ENCODE results near the gene PMFBP1. TPM values are rescaled to one million over a fixed set of nuclear protein-coding genes. Genes with fewer than 3 reads are reported as not detected.

The PMFBP1 gene
- total RNA-seq, 2 experiments from 2014 or later, result 0.17 to 0.24 TPM

GRCh38 chr16:72125635-72126428 is 46.1 kb downstream of the PMFBP1 start:
- intact Hi-C loops (cut with micrococcal nuclease), result loop anchor here (1.0 to 10.0 kb wide), 6 partner anchors 121 to 1831 kb away; no protein-coding TSS in a partner anchor
- CTCF ChIA-PET, result interaction anchor here (0.6 to 1.8 kb wide), 15 partner anchors 12 to 1831 kb away, joined by 3 to 19 read pairs (median 4); no protein-coding TSS in a partner anchor
- Mint-ChIP-seq H3K4me1 (ENCODE audit: low read depth) (no peaks in the 10 kb centered on the region), H3K27ac (no peak overlapping the region), H3K27me3 (ENCODE audit: low read depth) (no peaks in the 10 kb centered on the region), H3K36me3 (ENCODE audit: low read depth) (no peaks in the 10 kb centered on the region), H3K9me3 (no peaks in the 10 kb centered on the region), H3K4me3 (no peak overlapping the region)
- no peak for DNase-seq

GRCh38 chr16:72124761-72125634 is 47.0 kb downstream of the PMFBP1 start:
- H3K4me3 Mint-ChIP-seq, result no peak overlapping the region
- CTCF ChIA-PET, result interaction anchor here (0.6 to 1.8 kb wide), 21 partner anchors 11 to 1838 kb away, joined by 3 to 19 read pairs (median 3); no protein-coding TSS in a partner anchor
- H3K27ac Mint-ChIP-seq, result no peak overlapping the region
- no peaks in the 10 kb centered on the region for H3K9me3 Mint-ChIP-seq
- H3K36me3 Mint-ChIP-seq (ENCODE audit: low read depth), result no peaks in the 10 kb centered on the region
- DNase-seq, result peak; percentile 80
- no peaks in the 10 kb centered on the region for H3K4me1 Mint-ChIP-seq (ENCODE audit: low read depth)
- H3K27me3 Mint-ChIP-seq (ENCODE audit: low read depth), result no peaks in the 10 kb centered on the region
- intact Hi-C loops (cut with micrococcal nuclease), result loop anchor here (1.0 to 10.0 kb wide), 6 partner anchors 122 to 1832 kb away; no protein-coding TSS in a partner anchor

GRCh38 chr16:72124148-72124547 is 47.8 kb downstream of the PMFBP1 start:
- Mint-ChIP-seq H3K27me3 (ENCODE audit: low read depth) (no peaks in the 10 kb centered on the region), H3K4me1 (ENCODE audit: low read depth) (no peaks in the 10 kb centered on the region), H3K4me3 (no peak overlapping the region), H3K9me3 (no peaks in the 10 kb centered on the region), H3K27ac (no peak overlapping the region), H3K36me3 (ENCODE audit: low read depth) (no peaks in the 10 kb centered on the region)
- CTCF ChIA-PET, result interaction anchor here (0.6 to 1.8 kb wide), 15 partner anchors 10 to 1839 kb away, joined by 3 to 19 read pairs (median 4); no protein-coding TSS in a partner anchor
- no peak for DNase-seq
- intact Hi-C loops (cut with micrococcal nuclease), result loop anchor here (2.0 to 10.0 kb wide), 3 partner anchors 281 to 1833 kb away; no protein-coding TSS in a partner anchor

- Mint-ChIP-seq H3K27ac (no peak overlapping the region), H3K4me1 (ENCODE audit: low read depth) (no peaks in the 10 kb centered on the region), H3K27me3 (ENCODE audit: low read depth) (no peaks in the 10 kb centered on the region), H3K9me3 (no peaks in the 10 kb centered on the region), H3K4me3 (no peak overlapping the region), H3K36me3 (ENCODE audit: low read depth) (no peaks in the 10 kb centered on the region)
- DNase-seq, result no peak
- intact Hi-C loops (cut with micrococcal nuclease), result loop anchor here (10.0 kb wide), 2 partner anchors 281 to 711 kb away; no protein-coding TSS in a partner anchor
- CTCF ChIA-PET, result interaction anchor here (0.6 to 1.0 kb wide), 2 partner anchors 19 to 869 kb away, joined by 3 to 9 read pairs; no protein-coding TSS in a partner anchor
Observed at GRCh38 chr16:72123426-72123825, 48.5 kb downstream of the PMFBP1 start.

GRCh38 chr16:72122916-72123315 is 49.0 kb downstream of the PMFBP1 start:
- H3K9me3 Mint-ChIP-seq, result no peaks in the 10 kb centered on the region
- no peaks in the 10 kb centered on the region for H3K27me3 Mint-ChIP-seq (ENCODE audit: low read depth)
- no peak overlapping the region for H3K4me3 Mint-ChIP-seq
- DNase-seq, result no peak
- no peak overlapping the region for H3K27ac Mint-ChIP-seq
- H3K4me1 Mint-ChIP-seq (ENCODE audit: low read depth), result no peaks in the 10 kb centered on the region
- intact Hi-C loops (cut with micrococcal nuclease), result loop anchor here (10.0 kb wide), 2 partner anchors 282 to 712 kb away; no protein-coding TSS in a partner anchor
- H3K36me3 Mint-ChIP-seq (ENCODE audit: low read depth), result no peaks in the 10 kb centered on the region
- CTCF ChIA-PET, result interaction anchor here (0.6 kb wide), 1 partner anchor 870 kb away, joined by 3 read pairs; no protein-coding TSS in a partner anchor

- CTCF ChIA-PET, result no interaction called here
- H3K4me3 Mint-ChIP-seq, result no peak overlapping the region
Observed at GRCh38 chr16:72122308-72122707, 49.6 kb downstream of the PMFBP1 start.

GRCh38 chr16:72120026-72120425 is 51.9 kb downstream of the PMFBP1 start:
- intact Hi-C loops (cut with micrococcal nuclease), result loop anchor here (10.0 kb wide), 2 partner anchors 285 to 715 kb away; no protein-coding TSS in a partner anchor
- no peaks in the 10 kb centered on the region for H3K9me3 Mint-ChIP-seq
- no peak overlapping the region for H3K27ac Mint-ChIP-seq
- no peaks in the 10 kb centered on the region for H3K4me1 Mint-ChIP-seq (ENCODE audit: low read depth)
- CTCF ChIA-PET, result interaction anchor here (1.2 kb wide), 1 partner anchor 347 kb away, joined by 3 read pairs; no protein-coding TSS in a partner anchor
- no peaks in the 10 kb centered on the region for H3K36me3 Mint-ChIP-seq (ENCODE audit: low read depth)
- no peak for DNase-seq
- H3K27me3 Mint-ChIP-seq (ENCODE audit: low read depth), result no peaks in the 10 kb centered on the region
- H3K4me3 Mint-ChIP-seq, result no peak overlapping the region

More at GRCh38 chr16:72122308-72122707, 49.6 kb downstream of the PMFBP1 start:
- Mint-ChIP-seq H3K4me1 (ENCODE audit: low read depth) (no peaks in the 10 kb centered on the region), H3K9me3 (no peaks in the 10 kb centered on the region), H3K27ac (no peak overlapping the region), H3K27me3 (ENCODE audit: low read depth) (no peaks in the 10 kb centered on the region), H3K36me3 (ENCODE audit: low read depth) (no peaks in the 10 kb centered on the region)
- intact Hi-C loops (cut with micrococcal nuclease), result loop anchor here (10.0 kb wide), 2 partner anchors 282 to 712 kb away; no protein-coding TSS in a partner anchor
- DNase-seq, result no peak

- CTCF ChIA-PET, result interaction anchor here (1.7 kb wide), 1 partner anchor 11 kb away, joined by 10 read pairs; no protein-coding TSS in a partner anchor
- peaks cover 18% of the 10 kb centered on the region for H3K36me3 Mint-ChIP-seq (ENCODE audit: low read depth)
- no peak for DNase-seq
- no peak overlapping the region for H3K4me3 Mint-ChIP-seq
- H3K9me3 Mint-ChIP-seq, result no peaks in the 10 kb centered on the region
- no peak overlapping the region for H3K27ac Mint-ChIP-seq
- intact Hi-C loops (cut with micrococcal nuclease), result no loop called here
- no peaks in the 10 kb centered on the region for H3K27me3 Mint-ChIP-seq (ENCODE audit: low read depth)
- no peaks in the 10 kb centered on the region for H3K4me1 Mint-ChIP-seq (ENCODE audit: low read depth)
Observed at GRCh38 chr16:72113616-72113945, 58.4 kb downstream of the PMFBP1 start.

- Mint-ChIP-seq H3K4me3 (no peak overlapping the region), H3K36me3 (ENCODE audit: low read depth) (peaks cover 19% of the 10 kb centered on the region), H3K27me3 (ENCODE audit: low read depth) (no peaks in the 10 kb centered on the region), H3K27ac (no peak overlapping the region), H3K9me3 (no peaks in the 10 kb centered on the region), H3K4me1 (ENCODE audit: low read depth) (no peaks in the 10 kb centered on the region)
- DNase-seq, result no peak
- intact Hi-C loops (cut with micrococcal nuclease), result no loop called here
- CTCF ChIA-PET, result interaction anchor here (1.7 kb wide), 1 partner anchor 12 kb away, joined by 10 read pairs; no protein-coding TSS in a partner anchor
Observed at GRCh38 chr16:72112906-72113615, 58.9 kb downstream of the PMFBP1 start.

GRCh38 chr16:72112452-72112792 is 59.5 kb downstream of the PMFBP1 start:
- Mint-ChIP-seq H3K4me3 (no peak overlapping the region), H3K4me1 (ENCODE audit: low read depth) (no peaks in the 10 kb centered on the region), H3K9me3 (no peaks in the 10 kb centered on the region), H3K27ac (no peak overlapping the region), H3K36me3 (ENCODE audit: low read depth) (peaks cover 23% of the 10 kb centered on the region), H3K27me3 (ENCODE audit: low read depth) (no peaks in the 10 kb centered on the region)
- intact Hi-C loops (cut with micrococcal nuclease), result no loop called here
- CTCF ChIA-PET, result no interaction called here
- no peak for DNase-seq

GRCh38 chr16:72111657-72112451 is 60.1 kb downstream of the PMFBP1 start:
- intact Hi-C loops (cut with micrococcal nuclease), result no loop called here
- DNase-seq, result no peak
- Mint-ChIP-seq H3K4me3 (no peak overlapping the region), H3K36me3 (ENCODE audit: low read depth) (peaks cover 25% of the 10 kb centered on the region), H3K4me1 (ENCODE audit: low read depth) (no peaks in the 10 kb centered on the region), H3K9me3 (no peaks in the 10 kb centered on the region), H3K27me3 (ENCODE audit: low read depth) (no peaks in the 10 kb centered on the region), H3K27ac (no peak overlapping the region)
- CTCF ChIA-PET, result interaction anchor here (1.0 kb wide), 1 partner anchor 13 kb away, joined by 3 read pairs; no protein-coding TSS in a partner anchor
